Right lobe of liver (tissue), 4 donors: ENCODE data around the gene APLF.

Experiments
- CTCF ChIP-seq, 4 donors: fragments of 200-600 bp in 3 of 4; fragments of 450-650 bp in 1 of 4; IDR thresholded peaks; one replicate each; pipeline versions ENCODE4 v1.5.1 to v1.8.0; 2016 to 2022; ENCODE audit warnings: antibody characterized with exemption in 4 of 4, mild to moderate bottlenecking in 2 of 4
- POLR2A ChIP-seq: fragments of 450-650 bp; IDR thresholded peaks from one replicate; pipeline ENCODE4 v1.6.1; 2017; ENCODE audit warnings: antibody characterized with exemption, mild to moderate bottlenecking
- donor health status: DM: no; HTN: no; CAD: no.
- donor health status: DM: no; HTN: no; CAD: no.
- donor health status: DM: no; HTN: yes; CAD: no.

- TF ChIP-seq CTCF (IDR thresholded peaks at IDR 0.05) (no peak), POLR2A (no peak)
Observed at GRCh38 chr2:68458981-68459380, 8.4 kb upstream of the APLF start.
